SK-N-SH treated with all-trans-retinoic acid at 6 μM for 48 hours (cell line): ENCODE results near the gene CWC22.

ENCODE experiments used
- ARNTL ChIP-seq: fragments of 450-650 bp; formaldehyde crosslinking; IDR thresholded peaks from 2 replicates; pipeline ENCODE4 v1.5.0; 2020; ENCODE audit warnings: low read depth, mild to moderate bottlenecking, moderate library complexity, borderline replicate concordance
- CSDC2 ChIP-seq: fragments of 250-450 bp; sonication (Bioruptor Pico); IDR thresholded peaks from 2 replicates; pipeline ENCODE4 v1.5.0; 2020; ENCODE audit warnings: mild to moderate bottlenecking, moderate library complexity
- ESRRG ChIP-seq: fragments of 250-450 bp; sonication (Bioruptor Pico); IDR thresholded peaks from 2 replicates; pipeline ENCODE4 v1.6.1; 2021; ENCODE audit warnings: mild to moderate bottlenecking
- SNAI2 ChIP-seq: fragments of 250-450 bp; sonication (Bioruptor Pico); IDR thresholded peaks from 2 replicates; pipeline ENCODE4 v1.5.0; 2020; ENCODE audit warnings: mild to moderate bottlenecking, moderate library complexity
- TOX ChIP-seq: fragments of 250-450 bp; sonication (Bioruptor Pico); IDR thresholded peaks from 2 replicates; pipeline ENCODE4 v1.8.0; 2021; ENCODE audit warnings: mild to moderate bottlenecking, moderate library complexity, borderline replicate concordance
- ZFP3 ChIP-seq: fragments of 250-450 bp; sonication (Bioruptor Pico); IDR thresholded peaks from 2 replicates; pipeline ENCODE4 v1.5.0; 2020; ENCODE audit warnings: mild to moderate bottlenecking, moderate library complexity
- ZFP30 ChIP-seq: fragments of 450-650 bp; formaldehyde crosslinking; IDR thresholded peaks from 2 replicates; pipeline ENCODE4 v1.5.0; 2022; ENCODE audit warnings: mild to moderate bottlenecking, moderate library complexity
- ZNF8 ChIP-seq: fragments of 450-650 bp; formaldehyde crosslinking; IDR thresholded peaks from 2 replicates; pipeline ENCODE4 v1.5.0; 2020; ENCODE audit warnings: mild to moderate bottlenecking, moderate library complexity
- TF ChIP-seq, protein P1 (sequence below): fragments of 250-450 bp; sonication (Bioruptor Pico); IDR thresholded peaks from 2 replicates; pipeline ENCODE4 v1.5.1; 2021; ENCODE audit warnings: mild to moderate bottlenecking, moderate library complexity
- TF ChIP-seq, protein P2 (sequence below): fragments of 250-450 bp; sonication (Bioruptor Pico); IDR thresholded peaks from 2 replicates; pipeline ENCODE4 v1.5.1; 2020; ENCODE audit warnings: low read depth, mild to moderate bottlenecking, moderate library complexity
- TF ChIP-seq, protein P3 (sequence below): fragments of 250-450 bp; sonication (Bioruptor Pico); IDR thresholded peaks from 2 replicates; pipeline ENCODE4 v1.5.0; 2020; ENCODE audit warnings: mild to moderate bottlenecking, moderate library complexity

DNA sequence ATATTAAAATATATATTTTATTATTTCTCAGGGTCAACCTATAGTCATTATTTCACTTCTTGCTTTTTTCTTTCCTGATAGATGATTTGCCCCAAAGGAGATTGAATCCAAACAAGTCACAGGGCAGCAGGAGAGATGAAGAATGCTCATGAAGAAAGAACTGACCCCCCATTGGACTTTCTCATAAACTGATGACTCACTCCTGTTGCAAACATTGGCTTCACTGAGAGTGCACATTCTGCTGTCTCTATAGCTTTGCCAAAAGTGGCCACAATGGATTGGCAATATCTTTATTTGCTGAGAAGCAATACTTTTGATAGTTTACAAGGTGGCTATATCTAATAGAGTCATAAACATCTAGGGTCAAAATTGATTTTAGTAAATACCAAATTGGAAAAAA, 89.8 kb downstream of the CWC22 start:
- TF ChIP-seq ARNTL (CRISPR knock-in tag) = no peak
- no peak for TF ChIP-seq CSDC2 (CRISPR knock-in tag)
- TF ChIP-seq, protein P1, sequence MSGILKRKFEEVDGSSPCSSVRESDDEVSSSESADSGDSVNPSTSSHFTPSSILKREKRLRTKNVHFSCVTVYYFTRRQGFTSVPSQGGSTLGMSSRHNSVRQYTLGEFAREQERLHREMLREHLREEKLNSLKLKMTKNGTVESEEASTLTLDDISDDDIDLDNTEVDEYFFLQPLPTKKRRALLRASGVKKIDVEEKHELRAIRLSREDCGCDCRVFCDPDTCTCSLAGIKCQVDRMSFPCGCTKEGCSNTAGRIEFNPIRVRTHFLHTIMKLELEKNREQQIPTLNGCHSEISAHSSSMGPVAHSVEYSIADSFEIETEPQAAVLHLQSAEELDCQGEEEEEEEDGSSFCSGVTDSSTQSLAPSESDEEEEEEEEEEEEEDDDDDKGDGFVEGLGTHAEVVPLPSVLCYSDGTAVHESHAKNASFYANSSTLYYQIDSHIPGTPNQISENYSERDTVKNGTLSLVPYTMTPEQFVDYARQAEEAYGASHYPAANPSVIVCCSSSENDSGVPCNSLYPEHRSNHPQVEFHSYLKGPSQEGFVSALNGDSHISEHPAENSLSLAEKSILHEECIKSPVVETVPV = no peak
- TF ChIP-seq ZFP30 (CRISPR knock-in tag) = no peak
- TF ChIP-seq ZFP3 (CRISPR knock-in tag) = no peak
- no peak for TF ChIP-seq ESRRG (CRISPR knock-in tag)
- TF ChIP-seq ZNF8 (CRISPR knock-in tag) = no peak
- no peak for TF ChIP-seq SNAI2 (CRISPR knock-in tag)
- no peak for TF ChIP-seq TOX (CRISPR knock-in tag)
- TF ChIP-seq, protein P2, sequence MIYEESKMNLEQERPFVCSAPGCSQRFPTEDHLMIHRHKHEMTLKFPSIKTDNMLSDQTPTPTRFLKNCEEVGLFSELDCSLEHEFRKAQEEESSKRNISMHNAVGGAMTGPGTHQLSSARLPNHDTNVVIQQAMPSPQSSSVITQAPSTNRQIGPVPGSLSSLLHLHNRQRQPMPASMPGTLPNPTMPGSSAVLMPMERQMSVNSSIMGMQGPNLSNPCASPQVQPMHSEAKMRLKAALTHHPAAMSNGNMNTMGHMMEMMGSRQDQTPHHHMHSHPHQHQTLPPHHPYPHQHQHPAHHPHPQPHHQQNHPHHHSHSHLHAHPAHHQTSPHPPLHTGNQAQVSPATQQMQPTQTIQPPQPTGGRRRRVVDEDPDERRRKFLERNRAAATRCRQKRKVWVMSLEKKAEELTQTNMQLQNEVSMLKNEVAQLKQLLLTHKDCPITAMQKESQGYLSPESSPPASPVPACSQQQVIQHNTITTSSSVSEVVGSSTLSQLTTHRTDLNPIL (CRISPR knock-in tag) = no peak
- TF ChIP-seq, protein P3, sequence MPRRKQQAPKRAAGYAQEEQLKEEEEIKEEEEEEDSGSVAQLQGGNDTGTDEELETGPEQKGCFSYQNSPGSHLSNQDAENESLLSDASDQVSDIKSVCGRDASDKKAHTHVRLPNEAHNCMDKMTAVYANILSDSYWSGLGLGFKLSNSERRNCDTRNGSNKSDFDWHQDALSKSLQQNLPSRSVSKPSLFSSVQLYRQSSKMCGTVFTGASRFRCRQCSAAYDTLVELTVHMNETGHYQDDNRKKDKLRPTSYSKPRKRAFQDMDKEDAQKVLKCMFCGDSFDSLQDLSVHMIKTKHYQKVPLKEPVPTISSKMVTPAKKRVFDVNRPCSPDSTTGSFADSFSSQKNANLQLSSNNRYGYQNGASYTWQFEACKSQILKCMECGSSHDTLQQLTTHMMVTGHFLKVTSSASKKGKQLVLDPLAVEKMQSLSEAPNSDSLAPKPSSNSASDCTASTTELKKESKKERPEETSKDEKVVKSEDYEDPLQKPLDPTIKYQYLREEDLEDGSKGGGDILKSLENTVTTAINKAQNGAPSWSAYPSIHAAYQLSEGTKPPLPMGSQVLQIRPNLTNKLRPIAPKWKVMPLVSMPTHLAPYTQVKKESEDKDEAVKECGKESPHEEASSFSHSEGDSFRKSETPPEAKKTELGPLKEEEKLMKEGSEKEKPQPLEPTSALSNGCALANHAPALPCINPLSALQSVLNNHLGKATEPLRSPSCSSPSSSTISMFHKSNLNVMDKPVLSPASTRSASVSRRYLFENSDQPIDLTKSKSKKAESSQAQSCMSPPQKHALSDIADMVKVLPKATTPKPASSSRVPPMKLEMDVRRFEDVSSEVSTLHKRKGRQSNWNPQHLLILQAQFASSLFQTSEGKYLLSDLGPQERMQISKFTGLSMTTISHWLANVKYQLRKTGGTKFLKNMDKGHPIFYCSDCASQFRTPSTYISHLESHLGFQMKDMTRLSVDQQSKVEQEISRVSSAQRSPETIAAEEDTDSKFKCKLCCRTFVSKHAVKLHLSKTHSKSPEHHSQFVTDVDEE (CRISPR knock-in tag) = no peak
